ENCODE results near the gene CFAP410.

Gene CFAP410

GRCh38 chr21:44300262-44300959 lies 38.8 kb downstream of the CFAP410 start:
- H3K4me3 ChIP-seq (ENCODE audit: low read depth, low read length) = peak overlapping the region; percentile 87

GRCh38 chr21:44299458-44300261 lies 39.5 kb downstream of the CFAP410 start, which contains the start of gene PFKL:
TSS of gene PFKL (plus strand) at chr21:44300053. CDS start at chr21:44300106, 53 bp downstream.
- Histone ChIP-seq H2BK12ac (ENCODE audit: low read length) (no peak within 1 kb of the TSS), H3K4me1 (ENCODE audit: control insufficient read depth in 1 of 2, insufficient read depth in 2 of 2, low read length in 2 of 2) (peaks cover 9% of the 10 kb centered on the region in 2 experiments), H3K9ac (ENCODE audit: low read length) (peak within 1 kb of the TSS; percentile 73), H3K4me2 (ENCODE audit: low read length) (peak within 1 kb of the TSS; percentile 92), H3K27me3 (ENCODE audit: insufficient read depth, low read length) (no peaks in the 10 kb centered on the region), H3K79me2 (ENCODE audit: control insufficient read depth, insufficient read depth, low read length, poor library complexity) (peaks cover 12% of the 10 kb centered on the region), H3K4ac (ENCODE audit: low read depth, low read length) (peak within 1 kb of the TSS; percentile 88), H3K23ac (ENCODE audit: low read length) (no peak within 1 kb of the TSS), H2AK5ac (ENCODE audit: low read length) (peak within 1 kb of the TSS; percentile 92), H3K18ac (ENCODE audit: low read length) (peak within 1 kb of the TSS; percentile 88), H3K79me1 (ENCODE audit: low read length) (peaks cover 14% of the 10 kb centered on the region), H3K14ac (ENCODE audit: low read length) (peak within 1 kb of the TSS; percentile 86), H3K4me3 (ENCODE audit: low read depth, low read length) (peak within 1 kb of the TSS; percentile 87), H2BK5ac (ENCODE audit: low read depth, low read length, poor library complexity) (peak within 1 kb of the TSS; percentile 70), H4K91ac (ENCODE audit: low read depth, low read length) (peak within 1 kb of the TSS; percentile 89), H4K12ac (ENCODE audit: low read depth, low read length) (peak within 1 kb of the TSS; percentile 79), H4K8ac (ENCODE audit: low read depth, low read length) (peak within 1 kb of the TSS; percentile 84), H3K27ac (ENCODE audit: low read depth, low read length) (peak within 1 kb of the TSS; percentile 64), H3K9me3 (ENCODE audit: insufficient read depth, low read depth, low read length) (no peaks in the 10 kb centered on the region), H2AFZ (ENCODE audit: insufficient read depth, low read length, poor library complexity) (peak within 1 kb of the TSS; percentile 97), H2BK120ac (ENCODE audit: insufficient read depth, low read length, poor library complexity) (peak within 1 kb of the TSS; percentile 50), H3K36me3 (ENCODE audit: control insufficient read depth in 1 of 2, insufficient read depth in 2 of 2, low read length in 2 of 2) (no peaks in the 10 kb centered on the region)
- peak; percentile 41 to 69 for DNase-seq
- no CpG with 5 or more reads among the region's 94 CpGs for WGBS (ENCODE audit: extremely low coverage, insufficient coverage, insufficient read length)

More at GRCh38 chr21:44300262-44300959, 38.8 kb downstream of the CFAP410 start:
- no peaks in the 10 kb centered on the region for H3K36me3 ChIP-seq (ENCODE audit: control insufficient read depth in 1 of 2, insufficient read depth in 2 of 2, low read length in 2 of 2)
- no peaks in the 10 kb centered on the region for H3K9me3 ChIP-seq (ENCODE audit: insufficient read depth, low read depth, low read length)
- H2AK5ac ChIP-seq (ENCODE audit: low read length) = peak overlapping the region; percentile 92
- H4K12ac ChIP-seq (ENCODE audit: low read depth, low read length) = peak overlapping the region; percentile 79
- H4K91ac ChIP-seq (ENCODE audit: low read depth, low read length) = peak overlapping the region; percentile 89
- peak overlapping the region; percentile 80 for H3K18ac ChIP-seq (ENCODE audit: low read length)
- peak overlapping the region; percentile 77 for H2AFZ ChIP-seq (ENCODE audit: insufficient read depth, low read length, poor library complexity)
- no peaks in the 10 kb centered on the region for H3K27me3 ChIP-seq (ENCODE audit: insufficient read depth, low read length)
- H3K23ac ChIP-seq (ENCODE audit: low read length) = no peak overlapping the region
- peak overlapping the region; percentile 88 for H3K4ac ChIP-seq (ENCODE audit: low read depth, low read length)
- DNase-seq = peak; percentile 62 to 77
- H2BK120ac ChIP-seq (ENCODE audit: insufficient read depth, low read length, poor library complexity) = peak overlapping the region; percentile 50
- H3K4me2 ChIP-seq (ENCODE audit: low read length) = peak overlapping the region; percentile 92
- peak overlapping the region; percentile 73 for H4K8ac ChIP-seq (ENCODE audit: low read depth, low read length)
- H3K14ac ChIP-seq (ENCODE audit: low read length) = peak overlapping the region; percentile 83
- H3K9ac ChIP-seq (ENCODE audit: low read length) = peak overlapping the region; percentile 73
- peaks cover 9% of the 10 kb centered on the region in 2 experiments for H3K4me1 ChIP-seq (ENCODE audit: control insufficient read depth in 1 of 2, insufficient read depth in 2 of 2, low read length in 2 of 2)
- peaks cover 14% of the 10 kb centered on the region for H3K79me1 ChIP-seq (ENCODE audit: low read length)
- no peak overlapping the region for H2BK12ac ChIP-seq (ENCODE audit: low read length)
- peak overlapping the region; percentile 55 for H2BK5ac ChIP-seq (ENCODE audit: low read depth, low read length, poor library complexity)
- peaks cover 12% of the 10 kb centered on the region for H3K79me2 ChIP-seq (ENCODE audit: control insufficient read depth, insufficient read depth, low read length, poor library complexity)
- no CpG with 5 or more reads among the region's 67 CpGs for WGBS (ENCODE audit: extremely low coverage, insufficient coverage, insufficient read length)
- peak overlapping the region; percentile 64 for H3K27ac ChIP-seq (ENCODE audit: low read depth, low read length)

- Histone ChIP-seq H3K18ac (ENCODE audit: low read length) (no peak overlapping the region), H3K4me3 (ENCODE audit: low read depth, low read length) (peak overlapping the region; percentile 87), H2AK5ac (ENCODE audit: low read length) (no peak overlapping the region), H3K79me2 (ENCODE audit: control insufficient read depth, insufficient read depth, low read length, poor library complexity) (peaks cover 12% of the 10 kb centered on the region), H2BK120ac (ENCODE audit: insufficient read depth, low read length, poor library complexity) (no peak overlapping the region), H2AFZ (ENCODE audit: insufficient read depth, low read length, poor library complexity) (peak overlapping the region; percentile 97), H3K27ac (ENCODE audit: low read depth, low read length) (peak overlapping the region; percentile 60), H3K9ac (ENCODE audit: low read length) (no peak overlapping the region), H4K8ac (ENCODE audit: low read depth, low read length) (no peak overlapping the region), H2BK12ac (ENCODE audit: low read length) (no peak overlapping the region), H3K4me2 (ENCODE audit: low read length) (peak overlapping the region; percentile 71), H3K9me3 (ENCODE audit: insufficient read depth, low read depth, low read length) (no peaks in the 10 kb centered on the region), H3K14ac (ENCODE audit: low read length) (no peak overlapping the region), H3K79me1 (ENCODE audit: low read length) (peaks cover 14% of the 10 kb centered on the region), H4K12ac (ENCODE audit: low read depth, low read length) (no peak overlapping the region), H3K27me3 (ENCODE audit: insufficient read depth, low read length) (no peaks in the 10 kb centered on the region), H3K4ac (ENCODE audit: low read depth, low read length) (no peak overlapping the region), H4K91ac (ENCODE audit: low read depth, low read length) (peak overlapping the region; percentile 27), H3K36me3 (ENCODE audit: control insufficient read depth in 1 of 2, insufficient read depth in 2 of 2, low read length in 2 of 2) (no peaks in the 10 kb centered on the region), H3K4me1 (ENCODE audit: control insufficient read depth in 1 of 2, insufficient read depth in 2 of 2, low read length in 2 of 2) (peaks cover 9% of the 10 kb centered on the region in 2 experiments), H2BK5ac (ENCODE audit: low read depth, low read length, poor library complexity) (no peak overlapping the region), H3K23ac (ENCODE audit: low read length) (no peak overlapping the region)
- no CpG with 5 or more reads among the region's 10 CpGs for WGBS (ENCODE audit: extremely low coverage, insufficient coverage, insufficient read length)
- DNase-seq = peak in 1 of 2 donors; percentile 34
Measured at GRCh38 chr21:44299085-44299457, 40.1 kb downstream of the CFAP410 start.

- H4K91ac ChIP-seq (ENCODE audit: low read depth, low read length) = no peak overlapping the region
- no peak overlapping the region for H3K14ac ChIP-seq (ENCODE audit: low read length)
- H3K4me1 ChIP-seq (ENCODE audit: control insufficient read depth in 1 of 2, insufficient read depth in 2 of 2, low read length in 2 of 2) = peaks cover 9% of the 10 kb centered on the region in 2 experiments
- no peak overlapping the region for H2BK12ac ChIP-seq (ENCODE audit: low read length)
- no peak overlapping the region for H4K8ac ChIP-seq (ENCODE audit: low read depth, low read length)
- no CpG with 5 or more reads among the region's 2 CpGs for whole genome bisulfite sequencing (ENCODE audit: extremely low coverage, insufficient coverage, insufficient read length)
- DNase-seq = peak; percentile 23 to 56
- no peak overlapping the region for H3K27ac ChIP-seq (ENCODE audit: low read depth, low read length)
- H3K9ac ChIP-seq (ENCODE audit: low read length) = no peak overlapping the region
- H3K4me2 ChIP-seq (ENCODE audit: low read length) = no peak overlapping the region
- no peak overlapping the region for H3K4ac ChIP-seq (ENCODE audit: low read depth, low read length)
- H2AFZ ChIP-seq (ENCODE audit: insufficient read depth, low read length, poor library complexity) = no peak overlapping the region
- no peak overlapping the region for H4K12ac ChIP-seq (ENCODE audit: low read depth, low read length)
- no peak overlapping the region for H3K18ac ChIP-seq (ENCODE audit: low read length)
- no peaks in the 10 kb centered on the region for H3K36me3 ChIP-seq (ENCODE audit: control insufficient read depth in 1 of 2, insufficient read depth in 2 of 2, low read length in 2 of 2)
- no peaks in the 10 kb centered on the region for H3K9me3 ChIP-seq (ENCODE audit: insufficient read depth, low read depth, low read length)
- no peak overlapping the region for H2AK5ac ChIP-seq (ENCODE audit: low read length)
- no peaks in the 10 kb centered on the region for H3K27me3 ChIP-seq (ENCODE audit: insufficient read depth, low read length)
- H3K4me3 ChIP-seq (ENCODE audit: low read depth, low read length) = no peak overlapping the region
- no peak overlapping the region for H3K23ac ChIP-seq (ENCODE audit: low read length)
- H2BK5ac ChIP-seq (ENCODE audit: low read depth, low read length, poor library complexity) = no peak overlapping the region
- H3K79me2 ChIP-seq (ENCODE audit: control insufficient read depth, insufficient read depth, low read length, poor library complexity) = peaks cover 12% of the 10 kb centered on the region
- H2BK120ac ChIP-seq (ENCODE audit: insufficient read depth, low read length, poor library complexity) = no peak overlapping the region
- peaks cover 14% of the 10 kb centered on the region for H3K79me1 ChIP-seq (ENCODE audit: low read length)
Measured at GRCh38 chr21:44298301-44298700, 40.9 kb downstream of the CFAP410 start.

Data from trophoblast cell (in vitro differentiated cells and primary cell).